GM12878 (cell line): ENCODE data around the gene FGD3. TPM values are rescaled to one million over a fixed set of nuclear protein-coding genes. Genes with fewer than 3 reads are reported as not detected.

Experiments
- BCLAF1 ChIP-seq: fragments of 450-650 bp; IDR thresholded peaks from 2 replicates; pipeline ENCODE4 v1.6.1; 2017; ENCODE audit warnings: antibody characterized with exemption, mild to moderate bottlenecking, moderate library complexity
- E4F1 ChIP-seq: fragments of 450-650 bp; IDR thresholded peaks from 2 replicates; pipeline ENCODE4 v1.6.1; 2018; ENCODE audit warnings: borderline replicate concordance, mild to moderate bottlenecking; ENCODE audit not compliant: partially characterized antibody
- REST ChIP-seq: IDR thresholded peaks from 2 replicates; pipeline ENCODE4 v1.6.1; 2012; ENCODE audit warnings: mild to moderate bottlenecking, low read depth, low read length
- SPI1 ChIP-seq: IDR thresholded peaks from 2 replicates; pipeline ENCODE4 v1.6.1; 2011; ENCODE audit warnings: low read depth, mild to moderate bottlenecking, low read length, moderate library complexity, borderline replicate concordance; ENCODE audit not compliant: insufficient read depth
- SREBF2 ChIP-seq: IDR thresholded peaks from 2 replicates; pipeline ENCODE4 v1.6.1; 2012; ENCODE audit warnings: mild to moderate bottlenecking, low read length
- polyA plus RNA-seq, 11 experiments: library from polyadenylated mRNA; depleted of rRNA in 4 of 11; unstranded in 6 of 11; stranded (reverse) in 5 of 11; fragments of >200 nt; fragmentation: Nextera tagmentation in 4 of 11; fragmentation: Illumina TruSeq in 1 of 11; extraction: Ambion mirVana in 4 of 11; extraction: Trizol in 1 of 11; gene quantifications; 1 replicate in 1 of 11; 2 replicates in 10 of 11; pipeline versions ENCODE4 v1.2.1 to v1.2.3, GENCODE V29; 2011 to 2016; ENCODE audit warnings: inconsistent platforms in 2 of 11, missing spikeins in 2 of 11, low read depth in 1 of 11
- total RNA-seq, 4 experiments: library from RNA; depleted of rRNA in 3 of 4; stranded (reverse); fragments of >200 nt in 3 of 4; fragmentation: Illumina TruSeq in 1 of 4; extraction: Trizol in 1 of 4; gene quantifications; 2 replicates each; pipeline versions ENCODE4 v1.2.1 to v1.2.3, GENCODE V29; 2013 to 2021

FGD3 gene
- total and polyA plus RNA-seq, 10 of the 15 experiments (the other 5 are each of a cell fraction or from before 2014, with no cell fraction given) = 0.26 to 18.1 (median 12.4) TPM

GRCh38 chr9:93024646-93024910 lies 77.3 kb downstream of the FGD3 start (continued):
- TF ChIP-seq REST (no peak), BCLAF1 (no peak), SREBF2 (no peak), E4F1 (no peak), SPI1 (no peak)
